GM18498 (cell line): ENCODE measurements around the gene TBC1D3B.
"Not testable (repeated sequence)": the region's sequence is repeated elsewhere in the genome, so short reads cannot be mapped to it uniquely, and the experiment has no call there.

Experiments
- ATAC-seq: cut with Tn5 transposase; IDR thresholded peaks from one replicate; pipeline ENCODE4 v1.9.1; 2021; ENCODE audit warnings: mild to moderate bottlenecking, moderate library complexity; ENCODE audit not compliant: unreplicated experiment

The TBC1D3B gene

GRCh38 chr17:36131931-36132330 lies 44.5 kb downstream of the TBC1D3B start:
- no peak for ATAC-seq

- ATAC-seq: no peak
Measured at GRCh38 chr17:36131421-36131820, 45.0 kb downstream of the TBC1D3B start.

GRCh38 chr17:36130346-36130745 lies 46.1 kb downstream of the TBC1D3B start:
- no peak for ATAC-seq

GRCh38 chr17:36129616-36130015 lies 46.8 kb downstream of the TBC1D3B start:
- no peak for ATAC-seq

- no peak for ATAC-seq
Measured at GRCh38 chr17:36128411-36128978, 47.9 kb downstream of the TBC1D3B start.

- ATAC-seq: no peak
Measured at GRCh38 chr17:36127911-36128310, 48.5 kb downstream of the TBC1D3B start.

GRCh38 chr17:36127199-36127893 lies 49.1 kb downstream of the TBC1D3B start:
- no peak for ATAC-seq

- no peak for ATAC-seq
Measured at GRCh38 chr17:36124879-36125824, 51.3 kb downstream of the TBC1D3B start.

GRCh38 chr17:36123431-36123830 lies 53.0 kb downstream of the TBC1D3B start:
- ATAC-seq: no peak

- ATAC-seq: not testable (repeated sequence)
Measured at GRCh38 chr17:36121099-36121498, 55.3 kb downstream of the TBC1D3B start.

- no peak for ATAC-seq
Measured at GRCh38 chr17:36120221-36120620, 56.2 kb downstream of the TBC1D3B start.

GRCh38 chr17:36118477-36119353 lies 57.7 kb downstream of the TBC1D3B start:
- no peak for ATAC-seq

GRCh38 chr17:36117505-36118382 lies 58.7 kb downstream of the TBC1D3B start:
- no peak for ATAC-seq
